Stomach (tissue), 9 donors: ENCODE data around the gene CLEC1A. TPM values are rescaled to one million over a fixed set of nuclear protein-coding genes. Genes with fewer than 3 reads are reported as not detected.

Experiments used
- DNase-seq, 2 donors: peaks; one replicate each; pipeline versions ENCODE4 v3.0.0 to v3.0.0-alpha.2; 2013 to 2019
- H3K27ac ChIP-seq, 5 donors: fragments of 200-600 bp in 4 of 5; sonication (generic) in 4 of 5; one replicate each; pipeline ENCODE4 v1.5.1; 2013 to 2019; ENCODE audit warnings: mild to moderate bottlenecking in 1 of 5, moderate library complexity in 1 of 5
- H3K27me3 ChIP-seq, 3 donors: fragments of 200-600 bp; sonication (generic); one replicate each; pipeline ENCODE4 v1.5.1; 2017 to 2019; ENCODE audit warnings: mixed run types in 1 of 3
- H3K36me3 ChIP-seq, 4 donors: fragments of 200-600 bp; sonication (generic); 1 replicate in 3 of 4; 2 replicates in 1 of 4; pipeline ENCODE4 v1.5.1; 2016 to 2019
- H3K4me1 ChIP-seq, 4 donors: fragments of 200-600 bp; sonication (generic); one replicate each; pipeline ENCODE4 v1.5.1; 2016 to 2019
- H3K4me3 ChIP-seq, 4 donors: fragments of 200-600 bp; sonication (generic) in 3 of 4; one replicate each; pipeline ENCODE4 v1.5.1; 2016 to 2019; ENCODE audit warnings: mild to moderate bottlenecking in 1 of 4
- H3K9me3 ChIP-seq, 4 donors: fragments of 200-600 bp; sonication (generic); one replicate each; pipeline ENCODE4 v1.5.1; 2016 to 2019
- EP300 ChIP-seq: sonication (generic); formaldehyde crosslinking; IDR thresholded peaks from one replicate; pipeline ENCODE4 v1.6.1; 2017; ENCODE audit warnings: antibody characterized with exemption
- POLR2A ChIP-seq, 4 donors: fragments of 450-650 bp; IDR thresholded peaks; one replicate each; pipeline ENCODE4 v1.6.1; 2016; ENCODE audit warnings: antibody characterized with exemption in 4 of 4, control low read depth in 2 of 4, mild to moderate bottlenecking in 1 of 4, moderate library complexity in 1 of 4
- POLR2AphosphoS5 ChIP-seq, 3 donors: sonication (generic); formaldehyde crosslinking; IDR thresholded peaks; one replicate each; pipeline ENCODE4 v1.6.1; 2016; ENCODE audit warnings: antibody characterized with exemption in 3 of 3
- WGBS, 5 donors: extraction: QIAGEN DNeasy Blood & Tissue Kit in 3 of 5; methylation state at CpG; one replicate each; pipeline versions ENCODE4 v1.1.5 to v1.1.7; 2013 to 2018; 5-methylcytosine and 5-hydroxymethylcytosine counted together
- intact Hi-C: fragments of 100-400 bp; cut with DNase I; formaldehyde crosslinking; loops from one replicate; pipeline ENCODE4 v1.15.1; 2023; ENCODE audit warnings: low total_unique reads
- polyA plus RNA-seq, 3 donors: library from polyadenylated mRNA; stranded (reverse); fragments of 200-250 nt; gene quantifications; one replicate each; pipeline ENCODE4 v1.2.3, GENCODE V29; 2013
- total RNA-seq, 5 donors: library from RNA; depleted of rRNA; stranded (reverse); fragments of >200 nt; gene quantifications; one replicate each; pipeline versions ENCODE4 v1.1.0 to v1.2.3, GENCODE V29; 2014 to 2016
- TF ChIP-seq, protein P1 (sequence below), 7 experiments: fragments of 450-650 bp in 4 of 7; fragments of 200-600 bp in 3 of 7; sonication (generic) in 3 of 7; IDR thresholded peaks; one replicate each; pipeline ENCODE4 v1.5.1; 2016 to 2019; ENCODE audit warnings: antibody characterized with exemption in 7 of 7, control low read depth in 2 of 7, mild to moderate bottlenecking in 1 of 7
- donor health status: healthy with polysubstance abuse.
- donor health status: Bipolar disorder and iron deficiency.
- donor health status: healthy.

CLEC1A gene
- total and polyA plus RNA-seq, 8 donors, result 0.46 to 4.6 (median 0.96) TPM; not detected in 2

DNA sequence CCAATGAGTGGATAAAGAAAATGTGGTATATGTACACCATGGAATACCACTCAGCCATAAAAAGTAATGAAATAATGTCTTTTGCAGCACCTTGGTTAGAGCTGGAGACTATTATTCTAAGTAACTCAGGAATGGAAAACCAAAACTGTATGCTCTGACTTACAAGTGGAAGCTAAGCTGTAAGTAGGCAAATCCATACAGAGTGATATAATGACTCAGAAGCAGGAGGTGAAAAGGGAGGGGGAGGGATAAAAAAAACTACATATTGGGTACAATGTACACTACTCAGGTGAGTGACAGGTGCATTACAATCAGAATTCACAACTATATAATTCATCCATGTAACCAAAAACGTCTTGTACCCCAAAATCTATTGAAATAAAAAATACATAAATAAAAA, 15.1 kb upstream of the CLEC1A start:
- no peak overlapping the region for H3K27ac ChIP-seq
- intact Hi-C loops, result no loop called here
- no peaks in the 10 kb centered on the region for H3K36me3 ChIP-seq
- no peaks in the 10 kb centered on the region for H3K27me3 ChIP-seq
- H3K4me1 ChIP-seq, result no peaks in the 10 kb centered on the region
- TF ChIP-seq, protein P1, sequence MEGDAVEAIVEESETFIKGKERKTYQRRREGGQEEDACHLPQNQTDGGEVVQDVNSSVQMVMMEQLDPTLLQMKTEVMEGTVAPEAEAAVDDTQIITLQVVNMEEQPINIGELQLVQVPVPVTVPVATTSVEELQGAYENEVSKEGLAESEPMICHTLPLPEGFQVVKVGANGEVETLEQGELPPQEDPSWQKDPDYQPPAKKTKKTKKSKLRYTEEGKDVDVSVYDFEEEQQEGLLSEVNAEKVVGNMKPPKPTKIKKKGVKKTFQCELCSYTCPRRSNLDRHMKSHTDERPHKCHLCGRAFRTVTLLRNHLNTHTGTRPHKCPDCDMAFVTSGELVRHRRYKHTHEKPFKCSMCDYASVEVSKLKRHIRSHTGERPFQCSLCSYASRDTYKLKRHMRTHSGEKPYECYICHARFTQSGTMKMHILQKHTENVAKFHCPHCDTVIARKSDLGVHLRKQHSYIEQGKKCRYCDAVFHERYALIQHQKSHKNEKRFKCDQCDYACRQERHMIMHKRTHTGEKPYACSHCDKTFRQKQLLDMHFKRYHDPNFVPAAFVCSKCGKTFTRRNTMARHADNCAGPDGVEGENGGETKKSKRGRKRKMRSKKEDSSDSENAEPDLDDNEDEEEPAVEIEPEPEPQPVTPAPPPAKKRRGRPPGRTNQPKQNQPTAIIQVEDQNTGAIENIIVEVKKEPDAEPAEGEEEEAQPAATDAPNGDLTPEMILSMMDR (IDR thresholded peaks at IDR 0.05), result no peak
- no peak for TF ChIP-seq POLR2AphosphoS5 (IDR thresholded peaks at IDR 0.05)
- TF ChIP-seq POLR2A (IDR thresholded peaks at IDR 0.05), result no peak
- no peak for TF ChIP-seq EP300
- DNase-seq, result no peak
- peaks cover 0 to 4% (median 0%) of the 10 kb centered on the region in 4 donors for H3K9me3 ChIP-seq
- 30 to 39% (median 37%) methylated on average over 1 of the region's 1 CpG for WGBS, 5 donors
- H3K4me3 ChIP-seq, result no peak overlapping the region

DNA sequence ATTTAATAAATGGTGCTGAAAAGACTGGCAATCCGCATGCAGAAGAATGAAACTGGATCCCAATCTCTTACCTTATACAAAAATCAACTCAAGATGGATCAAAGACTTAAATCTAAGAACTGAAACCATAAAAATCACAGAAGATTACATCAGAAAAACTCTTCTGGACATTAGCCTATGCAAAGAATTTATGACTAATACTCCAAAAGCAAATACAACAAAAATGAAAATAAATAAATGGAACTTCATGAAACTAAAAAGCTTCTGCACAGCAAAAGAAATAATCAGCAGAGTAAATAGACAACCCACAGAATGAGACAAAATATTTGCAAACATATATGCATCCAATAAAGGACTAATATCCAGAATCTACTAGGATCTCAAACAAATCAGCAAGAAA, 14.3 kb upstream of the CLEC1A start:
- Histone ChIP-seq H3K9me3 (peaks cover 0 to 4% (median 0%) of the 10 kb centered on the region in 4 donors), H3K4me3 (no peak overlapping the region), H3K4me1 (no peaks in the 10 kb centered on the region), H3K36me3 (no peaks in the 10 kb centered on the region), H3K27me3 (no peaks in the 10 kb centered on the region), H3K27ac (no peak overlapping the region)
- TF ChIP-seq EP300, result no peak
- TF ChIP-seq POLR2AphosphoS5 (IDR thresholded peaks at IDR 0.05), result no peak
- TF ChIP-seq, protein P1 (IDR thresholded peaks at IDR 0.05), result no peak
- no peak for TF ChIP-seq POLR2A (IDR thresholded peaks at IDR 0.05)
- 78 to 94% (median 85%) methylated on average over 1 of the region's 1 CpG for WGBS, 5 donors
- no peak for DNase-seq
- intact Hi-C loops, result no loop called here

DNA sequence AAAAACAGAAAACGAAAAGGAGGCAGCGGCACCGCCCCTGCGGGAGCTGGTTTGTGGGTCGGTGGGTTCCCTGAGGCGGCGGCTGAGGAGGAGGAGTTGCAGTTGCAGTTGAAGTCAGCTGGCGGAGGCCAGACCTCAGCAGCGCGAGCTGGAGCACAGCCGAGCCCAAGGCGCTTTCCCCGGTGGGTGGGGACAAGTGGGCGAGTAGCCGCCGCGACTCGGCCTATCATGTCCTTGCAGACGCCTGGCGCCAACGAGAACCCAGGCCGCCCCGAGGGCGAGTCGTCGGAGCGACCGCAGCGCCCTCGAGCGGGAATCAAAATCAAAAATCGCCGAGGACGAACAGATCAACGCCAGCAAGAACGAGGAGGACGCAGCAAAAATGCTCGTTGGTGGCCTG, 12.7 kb upstream of the CLEC1A start:
- TF ChIP-seq, protein P1 (IDR thresholded peaks at IDR 0.05), result no peak
- TF ChIP-seq POLR2AphosphoS5 (IDR thresholded peaks at IDR 0.05) (no peak), POLR2A (IDR thresholded peaks at IDR 0.05) (no peak), EP300 (no peak)
- WGBS, 5 donors, result 87 to 94% (median 91%) methylated on average over 38 of the region's 38 CpGs
- no peak for DNase-seq
- Histone ChIP-seq H3K27me3 (no peaks in the 10 kb centered on the region), H3K4me1 (no peaks in the 10 kb centered on the region), H3K27ac (no peak overlapping the region), H3K4me3 (no peak overlapping the region), H3K9me3 (peaks cover 0 to 4% (median 0%) of the 10 kb centered on the region in 4 donors), H3K36me3 (no peaks in the 10 kb centered on the region)
- intact Hi-C loops, result no loop called here

DNA sequence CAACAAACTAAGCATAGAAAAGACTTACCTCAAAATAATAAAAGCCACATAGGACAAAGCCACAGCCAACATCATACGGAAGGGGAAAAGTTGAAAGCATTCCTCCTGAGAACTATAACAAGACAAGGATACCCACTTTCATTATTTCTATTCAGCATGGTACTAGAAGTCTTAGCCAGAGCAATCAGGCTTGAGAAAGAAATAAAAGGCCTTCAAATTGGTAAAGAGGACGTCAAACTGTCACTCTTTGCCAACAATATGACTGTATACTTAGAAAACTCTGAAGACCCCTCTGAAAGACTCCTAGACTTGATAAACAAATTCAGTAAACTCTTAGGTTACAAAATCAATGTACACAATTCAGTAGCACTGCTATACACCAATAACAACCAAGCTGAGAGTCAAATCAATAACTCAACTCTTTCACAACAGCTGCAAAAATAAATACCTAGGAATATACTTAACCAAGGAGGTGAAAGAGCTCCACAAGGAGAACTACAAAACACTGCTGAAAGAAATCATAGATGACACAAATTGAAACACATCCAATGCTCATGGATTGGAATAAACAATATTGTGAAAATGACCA, 11.6 kb upstream of the CLEC1A start:
- no peaks in the 10 kb centered on the region for H3K4me1 ChIP-seq
- intact Hi-C loops, result no loop called here
- 79 to 87% (median 84%) methylated on average over 2 of the region's 2 CpGs for WGBS, 5 donors

More for the DNA sequence above, 11.6 kb upstream of the CLEC1A start:
- H3K27ac ChIP-seq, result no peak overlapping the region
- no peak overlapping the region for H3K4me3 ChIP-seq
- H3K27me3 ChIP-seq, result no peaks in the 10 kb centered on the region
- TF ChIP-seq EP300 (no peak), POLR2AphosphoS5 (IDR thresholded peaks at IDR 0.05) (no peak), POLR2A (IDR thresholded peaks at IDR 0.05) (no peak)
- TF ChIP-seq, protein P1 (IDR thresholded peaks at IDR 0.05), result no peak
- H3K9me3 ChIP-seq, result peaks cover 0 to 4% (median 0%) of the 10 kb centered on the region in 4 donors
- no peak for DNase-seq
- no peaks in the 10 kb centered on the region for H3K36me3 ChIP-seq
